ENCODE results near the gene GNA12. TPM values are rescaled to one million over a fixed set of nuclear protein-coding genes. Genes with fewer than 3 reads are reported as not detected.
"Not testable (repeated sequence)": the region's sequence is repeated elsewhere in the genome, so short reads cannot be mapped to it uniquely, and the experiment has no call there.

The GNA12 gene
- total RNA-seq, 2 donors from 2014 or later = 16.7 to 19.8 TPM

GRCh38 chr7:2681929-2682799 lies 161.9 kb downstream of the GNA12 start:
- H3K9me3 Mint-ChIP-seq = no peaks in the 10 kb centered on the region
- ATAC-seq = no peak
- no peak overlapping the region for H3K27ac Mint-ChIP-seq
- no peak for DNase-seq (ENCODE audit: low spot score in 2 of 2)
- no peaks in the 10 kb centered on the region for H3K36me3 Mint-ChIP-seq

- H3K27ac Mint-ChIP-seq = no peak overlapping the region
- peak in 1 of 2 donors; percentile 45 for DNase-seq (ENCODE audit: low spot score in 2 of 2)
- H3K9me3 Mint-ChIP-seq = no peaks in the 10 kb centered on the region
- no peaks in the 10 kb centered on the region for H3K36me3 Mint-ChIP-seq
- peak; percentile 70 to 73 for ATAC-seq
Observed at GRCh38 chr7:2680792-2681490, 163.2 kb downstream of the GNA12 start.

GRCh38 chr7:2680256-2680655 lies 163.9 kb downstream of the GNA12 start:
- ATAC-seq (no peak), DNase-seq (ENCODE audit: low spot score in 2 of 2) (no peak)
- Mint-ChIP-seq H3K27ac (no peak overlapping the region), H3K9me3 (no peaks in the 10 kb centered on the region), H3K36me3 (no peaks in the 10 kb centered on the region)

- H3K27ac Mint-ChIP-seq = peak overlapping the region in 1 of 2 donors; percentile 22
- H3K36me3 Mint-ChIP-seq; DNase-seq (ENCODE audit: low spot score in 2 of 2); H3K9me3 Mint-ChIP-seq: not testable (repeated sequence)
- ATAC-seq = peak in 1 of 2 donors; percentile 34
Observed at GRCh38 chr7:2679135-2680127, 164.7 kb downstream of the GNA12 start.

- DNase-seq (ENCODE audit: low spot score in 2 of 2); H3K9me3 Mint-ChIP-seq; ATAC-seq; H3K36me3 Mint-ChIP-seq; H3K27ac Mint-ChIP-seq: not testable (repeated sequence)
Observed at GRCh38 chr7:2678454-2678853, 165.7 kb downstream of the GNA12 start.

Other genes with a start within 250 kb of the GNA12 start
- gene TTYH3, start 212.3 kb downstream of the GNA12 start, total RNA-seq = 10 to 100 TPM; 23.8 to 28.3 TPM
- gene AMZ1, start 156.1 kb downstream of the GNA12 start, total RNA-seq = under 1 TPM; 0.06 to 0.14 TPM
- 100 to 1,000 TPM in 1 of 2 donors, 10 to 100 TPM in 1; 83.3 to 131 TPM for gene CARD11, start 199.6 kb upstream of the GNA12 start, total RNA-seq

Measured in activated naive CD4-positive, alpha-beta T cell treated with anti-CD3 and anti-CD28 coated beads, Interleukin-2, amount 50 U/mL, for 72 hours (primary cell).